IPS-18a (cell line): ENCODE measurements around the gene NTM.

Experiments used
- H3K27ac ChIP-seq: one replicate; pipeline ENCODE4 v1.5.1; 2013; ENCODE audit warnings: low read length
- H3K27me3 ChIP-seq: one replicate; pipeline ENCODE4 v1.6.1; 2013; ENCODE audit warnings: mild to moderate bottlenecking, low read length; ENCODE audit not compliant: control insufficient read depth, insufficient read depth
- H3K36me3 ChIP-seq: one replicate; pipeline ENCODE4 v1.6.1; 2013; ENCODE audit warnings: low read depth, low read length; ENCODE audit not compliant: control insufficient read depth
- H3K4me1 ChIP-seq: one replicate; pipeline ENCODE4 v1.6.1; 2013; ENCODE audit warnings: low read depth, low read length; ENCODE audit not compliant: control insufficient read depth
- H3K4me3 ChIP-seq: one replicate; pipeline ENCODE4 v1.5.1; 2013; ENCODE audit warnings: low read length
- H3K9ac ChIP-seq: one replicate; pipeline ENCODE4 v1.6.1; 2013; ENCODE audit warnings: mild to moderate bottlenecking, low read length, moderate library complexity
- H3K9me3 ChIP-seq: one replicate; pipeline ENCODE4 v1.6.1; 2013; ENCODE audit warnings: low read depth, low read length; ENCODE audit not compliant: control insufficient read depth

NTM gene

GRCh38 chr11:132096132-132096825 lies 725.9 kb downstream of the NTM start:
- no peak overlapping the region for H3K27ac ChIP-seq
- H3K4me3 ChIP-seq: no peak overlapping the region
- peaks cover 3% of the 10 kb centered on the region for H3K4me1 ChIP-seq
- H3K36me3 ChIP-seq: no peaks in the 10 kb centered on the region
- no peaks in the 10 kb centered on the region for H3K27me3 ChIP-seq
- H3K9me3 ChIP-seq: no peaks in the 10 kb centered on the region
- H3K9ac ChIP-seq: no peak overlapping the region

GRCh38 chr11:132099692-132100091 lies 729.3 kb downstream of the NTM start:
- H3K27ac ChIP-seq: no peak overlapping the region
- no peak overlapping the region for H3K4me3 ChIP-seq
- H3K4me1 ChIP-seq: peaks cover 21% of the 10 kb centered on the region
- H3K36me3 ChIP-seq: no peaks in the 10 kb centered on the region
- no peaks in the 10 kb centered on the region for H3K9me3 ChIP-seq
- no peaks in the 10 kb centered on the region for H3K27me3 ChIP-seq
- H3K9ac ChIP-seq: no peak overlapping the region

- Histone ChIP-seq H3K4me1 (peaks cover 21% of the 10 kb centered on the region), H3K36me3 (no peaks in the 10 kb centered on the region), H3K9ac (no peak overlapping the region), H3K4me3 (no peak overlapping the region), H3K27me3 (no peaks in the 10 kb centered on the region), H3K27ac (no peak overlapping the region), H3K9me3 (no peaks in the 10 kb centered on the region)
Observed at GRCh38 chr11:132100583-132100982, 730.2 kb downstream of the NTM start.

GRCh38 chr11:132101881-132102280 lies 731.5 kb downstream of the NTM start:
- Histone ChIP-seq H3K27me3 (no peaks in the 10 kb centered on the region), H3K27ac (no peak overlapping the region), H3K9ac (no peak overlapping the region), H3K9me3 (no peaks in the 10 kb centered on the region), H3K4me3 (no peak overlapping the region), H3K4me1 (peaks cover 21% of the 10 kb centered on the region), H3K36me3 (no peaks in the 10 kb centered on the region)

GRCh38 chr11:132103021-132103420 lies 732.6 kb downstream of the NTM start:
- H3K27me3 ChIP-seq: no peaks in the 10 kb centered on the region
- H3K27ac ChIP-seq: no peak overlapping the region
- H3K4me3 ChIP-seq: no peak overlapping the region

DNA sequence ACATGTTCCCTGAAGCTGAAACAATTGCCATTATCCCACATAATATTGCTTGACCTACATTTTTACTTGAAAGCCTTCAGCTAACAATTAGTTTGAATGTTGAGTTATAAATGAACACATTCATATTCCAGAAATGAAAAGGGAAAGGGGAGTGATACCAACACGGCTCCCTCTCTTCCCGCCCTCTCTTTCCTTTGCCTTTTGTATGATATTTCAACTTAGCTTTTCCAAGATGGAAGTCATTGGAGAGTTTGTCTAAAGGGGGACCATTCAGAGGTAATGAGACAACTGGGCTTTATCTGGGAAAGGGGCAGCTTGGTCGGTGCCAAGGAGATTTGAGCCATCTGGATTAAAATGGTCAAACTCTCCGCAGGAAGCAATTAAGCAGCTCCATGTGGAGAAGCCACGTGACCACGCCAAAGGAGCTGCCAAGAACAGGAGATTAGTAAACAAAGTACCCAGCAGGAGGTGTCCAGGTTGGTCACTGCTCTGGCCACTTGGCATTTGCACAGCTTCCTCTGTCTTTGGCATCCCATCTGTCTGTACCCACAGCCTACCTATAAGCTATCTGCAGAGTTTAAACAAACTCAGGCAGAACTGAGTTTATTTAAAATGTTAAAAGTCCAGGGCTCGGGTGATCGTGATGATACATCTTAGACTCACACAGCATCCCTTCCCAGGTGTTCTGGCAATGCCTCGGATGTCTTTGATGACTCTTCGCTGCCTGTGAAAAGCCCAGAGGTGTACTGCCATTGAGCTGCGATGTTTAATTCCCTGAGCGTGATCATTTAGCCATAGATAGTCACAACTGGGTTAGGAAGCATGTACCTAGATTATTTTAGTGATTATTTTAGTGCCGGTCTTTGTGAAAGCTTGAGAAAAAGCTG lies 735.9 kb downstream of the NTM start:
- no peaks in the 10 kb centered on the region for H3K27me3 ChIP-seq

More at GRCh38 chr11:132103021-132103420, 732.6 kb downstream of the NTM start:
- no peaks in the 10 kb centered on the region for H3K36me3 ChIP-seq
- peaks cover 21% of the 10 kb centered on the region for H3K4me1 ChIP-seq
- H3K9me3 ChIP-seq: no peaks in the 10 kb centered on the region
- H3K9ac ChIP-seq: no peak overlapping the region

GRCh38 chr11:132111316-132111715 lies 740.9 kb downstream of the NTM start:
- H3K4me1 ChIP-seq: peaks cover 27% of the 10 kb centered on the region
- no peak overlapping the region for H3K4me3 ChIP-seq
- no peak overlapping the region for H3K9ac ChIP-seq
- no peaks in the 10 kb centered on the region for H3K9me3 ChIP-seq
- no peak overlapping the region for H3K27ac ChIP-seq
- no peaks in the 10 kb centered on the region for H3K36me3 ChIP-seq
- H3K27me3 ChIP-seq: no peaks in the 10 kb centered on the region

More for the DNA sequence above, 735.9 kb downstream of the NTM start:
- Histone ChIP-seq H3K27ac (no peak overlapping the region), H3K4me1 (peaks cover 17% of the 10 kb centered on the region), H3K9ac (no peak overlapping the region), H3K4me3 (no peak overlapping the region), H3K36me3 (no peaks in the 10 kb centered on the region), H3K9me3 (no peaks in the 10 kb centered on the region)

DNA sequence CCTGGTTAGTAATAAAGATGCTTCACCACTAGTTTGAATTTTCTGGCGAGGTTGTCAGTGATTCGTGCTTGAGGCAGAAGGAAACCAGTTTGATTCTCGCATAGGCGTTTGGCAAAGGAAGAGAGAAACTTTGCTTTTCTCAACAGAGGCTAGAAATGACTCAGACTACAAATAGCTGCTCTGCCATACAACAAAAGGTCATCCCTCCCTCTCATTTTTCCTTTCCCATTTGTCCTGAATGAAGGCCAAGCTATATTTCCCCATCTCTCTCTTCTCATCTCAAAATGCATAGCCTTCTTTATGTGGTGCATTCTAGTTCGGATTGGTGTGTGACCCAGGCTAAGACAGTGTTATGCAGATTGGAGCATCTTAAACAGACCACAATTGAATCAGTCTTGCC lies 741.4 kb downstream of the NTM start:
- no peaks in the 10 kb centered on the region for H3K9me3 ChIP-seq
- H3K36me3 ChIP-seq: no peaks in the 10 kb centered on the region
- H3K4me1 ChIP-seq: peaks cover 28% of the 10 kb centered on the region
- H3K27ac ChIP-seq: no peak overlapping the region
- no peak overlapping the region for H3K9ac ChIP-seq
- no peaks in the 10 kb centered on the region for H3K27me3 ChIP-seq
- no peak overlapping the region for H3K4me3 ChIP-seq

DNA sequence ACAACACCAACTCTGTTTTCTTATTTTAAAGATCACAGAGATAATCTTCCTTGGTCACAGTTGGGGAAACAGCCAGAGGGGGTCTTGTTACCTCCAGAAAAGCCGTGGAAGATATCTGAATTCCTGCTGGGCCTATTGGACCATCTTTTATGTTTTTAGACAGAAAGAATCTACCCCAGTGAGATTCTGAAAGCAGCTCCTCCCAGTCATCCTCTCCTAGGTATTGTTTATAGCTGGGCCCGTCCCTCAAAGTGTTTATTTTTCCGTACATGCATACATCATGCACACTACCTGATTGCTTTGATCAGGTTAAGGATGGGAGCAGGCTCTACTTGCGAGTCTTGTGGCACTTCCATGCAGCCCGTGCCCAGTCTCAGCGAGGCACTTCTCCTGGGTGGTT lies 742.4 kb downstream of the NTM start:
- Histone ChIP-seq H3K27me3 (no peaks in the 10 kb centered on the region), H3K9me3 (no peaks in the 10 kb centered on the region), H3K27ac (no peak overlapping the region), H3K4me3 (no peak overlapping the region), H3K9ac (no peak overlapping the region), H3K4me1 (peaks cover 33% of the 10 kb centered on the region), H3K36me3 (no peaks in the 10 kb centered on the region)

DNA sequence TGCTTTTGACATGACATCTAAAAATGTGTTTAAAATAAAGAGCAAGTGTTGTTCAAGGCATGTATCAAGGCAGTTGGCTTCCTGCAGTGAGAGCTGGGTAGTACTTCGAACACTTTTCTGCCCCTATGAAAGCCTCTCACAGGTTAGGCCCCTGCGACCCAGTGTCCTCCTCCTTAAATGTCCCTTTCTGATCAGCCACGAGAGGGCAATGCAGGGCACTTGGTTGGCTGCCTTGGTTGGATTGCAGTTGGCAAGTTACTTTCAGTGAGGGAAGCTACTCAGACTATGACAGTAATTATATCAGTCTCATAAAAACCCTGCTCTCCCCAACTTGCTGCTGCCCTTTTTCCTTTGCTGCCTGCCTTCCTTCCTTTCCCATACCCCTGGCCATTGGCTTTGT lies 743.8 kb downstream of the NTM start:
- Histone ChIP-seq H3K27ac (no peak overlapping the region), H3K36me3 (no peaks in the 10 kb centered on the region), H3K9ac (no peak overlapping the region), H3K4me3 (no peak overlapping the region), H3K9me3 (no peaks in the 10 kb centered on the region), H3K27me3 (no peaks in the 10 kb centered on the region), H3K4me1 (peaks cover 37% of the 10 kb centered on the region)

- peaks cover 42% of the 10 kb centered on the region for H3K4me1 ChIP-seq
- H3K36me3 ChIP-seq: no peaks in the 10 kb centered on the region
- no peak overlapping the region for H3K27ac ChIP-seq
- H3K9ac ChIP-seq: no peak overlapping the region
- no peaks in the 10 kb centered on the region for H3K27me3 ChIP-seq
- no peak overlapping the region for H3K4me3 ChIP-seq
- no peaks in the 10 kb centered on the region for H3K9me3 ChIP-seq
Observed at GRCh38 chr11:132114743-132115142, 744.3 kb downstream of the NTM start.
